HG03439 (cell line): ENCODE data around the gene ZDHHC8.

ENCODE experiments used
- ATAC-seq: cut with Tn5 transposase; IDR thresholded peaks from one replicate; pipeline ENCODE4 v1.9.1; 2021; ENCODE audit warnings: mild to moderate bottlenecking, moderate library complexity; ENCODE audit not compliant: unreplicated experiment

Gene ZDHHC8

GRCh38 chr22:20192293-20192971 lies 60.8 kb downstream of the ZDHHC8 start:
- no peak for ATAC-seq

GRCh38 chr22:20192972-20193760 lies 61.6 kb downstream of the ZDHHC8 start:
- no peak for ATAC-seq

DNA sequence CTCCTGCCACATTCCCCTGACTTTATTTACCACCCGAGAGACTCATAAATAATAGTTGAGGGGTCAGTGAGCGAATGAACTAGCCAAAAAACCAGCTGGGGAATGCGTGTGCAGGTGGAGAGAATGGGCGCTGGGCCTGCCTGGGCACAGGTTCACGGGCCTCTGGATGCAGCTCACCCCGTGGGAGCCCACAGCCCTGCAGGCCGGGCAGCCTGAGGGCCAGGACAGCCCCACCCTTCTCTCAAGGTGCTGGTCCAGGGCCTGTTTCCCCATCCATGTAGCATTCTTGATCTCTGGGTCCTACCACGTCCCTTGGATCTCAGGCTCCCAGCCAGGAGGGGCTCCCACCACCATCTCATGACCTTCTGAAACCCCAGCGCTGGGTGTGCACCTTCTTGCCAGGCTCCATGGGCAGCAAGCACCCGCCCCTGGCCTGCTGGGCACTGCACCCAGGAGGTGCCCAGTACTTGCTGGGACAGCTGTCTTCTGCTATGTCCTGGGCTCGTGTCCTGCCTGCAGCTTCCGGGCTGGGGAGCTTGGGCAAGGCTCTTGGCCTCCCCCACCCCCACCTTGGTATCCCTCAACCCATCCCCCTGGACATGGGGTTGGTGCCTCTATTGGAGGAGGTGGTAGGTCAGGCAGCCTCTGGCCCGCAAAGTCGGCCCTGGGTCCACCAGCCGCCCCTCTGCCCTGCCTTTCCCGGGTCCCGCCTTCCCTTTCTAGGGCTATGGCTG lies 62.3 kb downstream of the ZDHHC8 start:
- ATAC-seq = no peak

DNA sequence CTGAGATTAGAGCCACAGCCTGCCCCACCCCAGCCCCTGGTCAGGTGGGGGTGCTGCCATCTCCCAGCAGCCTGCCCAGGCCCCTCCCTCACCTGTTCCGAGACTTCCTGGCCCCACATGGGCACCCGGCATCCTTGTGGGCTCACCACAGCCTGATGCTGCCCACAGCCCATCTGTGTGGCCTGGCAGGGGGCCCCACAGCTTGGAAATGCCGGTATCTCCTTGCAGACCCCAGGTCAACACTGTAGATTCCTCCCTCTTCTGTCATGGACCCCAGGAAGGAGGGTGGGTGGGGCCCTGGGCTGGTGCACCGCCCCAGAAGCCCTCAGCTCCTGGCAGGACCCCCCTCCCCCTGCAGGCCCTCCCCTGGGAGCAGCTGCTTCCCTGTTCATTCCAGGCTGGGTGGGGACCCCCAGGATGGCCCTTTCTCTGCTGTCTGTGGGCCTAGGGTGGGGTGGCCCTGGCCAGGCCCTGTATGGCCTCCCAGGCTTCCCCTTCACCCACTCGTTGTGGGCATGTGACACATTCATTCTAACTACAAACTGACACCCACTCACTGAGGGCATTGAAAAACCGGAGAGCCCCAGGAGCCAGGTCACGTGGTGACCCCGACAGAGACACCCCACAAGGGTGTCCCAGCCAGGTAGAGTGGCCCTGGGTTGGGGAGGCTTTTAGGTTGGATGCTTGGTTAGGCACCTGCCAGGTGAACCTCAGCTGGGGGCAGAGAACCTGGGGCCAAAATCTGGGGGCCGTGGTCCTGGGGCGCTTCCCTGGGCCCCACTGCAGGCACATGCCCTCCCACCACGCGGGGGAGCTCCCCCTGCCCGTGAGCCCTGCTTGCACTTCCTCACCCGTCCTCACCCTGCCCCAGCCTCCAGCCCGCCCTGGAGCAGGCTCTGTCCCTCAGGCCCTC lies 63.3 kb downstream of the ZDHHC8 start:
- no peak for ATAC-seq

- no peak for ATAC-seq
Observed at GRCh38 chr22:20196094-20196842, 64.7 kb downstream of the ZDHHC8 start.
